ENCODE results near the gene PLXNA2. TPM values are rescaled to one million over a fixed set of nuclear protein-coding genes. Genes with fewer than 3 reads are reported as not detected.

The PLXNA2 gene
- total RNA-seq, 2 experiments from 2014 or later: 0.23 TPM; not detected in 1

DNA sequence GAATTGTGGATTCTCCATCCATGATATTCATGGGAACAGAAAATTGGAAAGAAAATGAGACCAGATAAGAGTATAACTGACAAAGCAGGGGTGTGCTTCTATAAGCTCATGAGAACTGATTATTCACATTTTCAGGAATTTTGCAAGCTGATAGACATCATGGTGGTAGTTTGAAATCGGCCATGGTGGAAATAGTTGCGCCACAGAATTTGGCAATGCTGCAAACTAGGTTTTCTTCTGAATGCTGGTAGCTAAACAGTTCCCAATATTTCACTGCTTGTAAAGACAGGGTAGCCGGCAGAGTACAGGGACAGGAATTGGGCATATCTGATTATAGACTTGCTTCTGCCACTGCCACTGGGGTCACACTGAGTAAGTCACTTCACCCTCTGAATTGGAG, 151.1 kb downstream of the PLXNA2 start:
- no peaks in the 10 kb centered on the region for H4K20me1 ChIP-seq (ENCODE audit: insufficient read depth, low read length)
- H3K9me2 ChIP-seq (ENCODE audit: insufficient read depth, low read length): no peaks in the 10 kb centered on the region
- no peak overlapping the region for H3K4me3 ChIP-seq (ENCODE audit: low read depth, low read length, poor library complexity, severe bottlenecking)
- no peaks in the 10 kb centered on the region for H3K9me3 ChIP-seq (ENCODE audit: low read length)
- intact Hi-C loops (cut with micrococcal nuclease; ENCODE audit: unreplicated experiment): no loop called here
- DNase-seq (ENCODE audit: low spot score): no peak
- POLR2A ChIA-PET: no interaction called here
- no peak overlapping the region for H2AFZ ChIP-seq (ENCODE audit: low read length)
- no peaks in the 10 kb centered on the region for H3K4me1 ChIP-seq (ENCODE audit: insufficient read depth, low read length, poor library complexity, severe bottlenecking)
- H3K27ac ChIP-seq (ENCODE audit: low read depth, low read length, poor library complexity, severe bottlenecking): no peak overlapping the region
- no TSS peak for BruUV-seq (replicated peaks)
- no peaks in the 10 kb centered on the region for H3K36me3 ChIP-seq (ENCODE audit: insufficient read depth, low read length)
- CTCF ChIA-PET (ENCODE audit: unreplicated experiment): interaction anchor here (0.5 kb wide), 1 partner anchor 30 kb away, joined by 3 read pairs; no protein-coding TSS in a partner anchor
- no peaks in the 10 kb centered on the region for H3K79me2 ChIP-seq (ENCODE audit: insufficient read depth, low read depth, low read length)
- no peak for TF ChIP-seq EZH2phosphoT487 (IDR thresholded peaks at IDR 0.05; ENCODE audit: borderline replicate concordance, low read depth, low read length)
- TF ChIP-seq, protein P1, sequence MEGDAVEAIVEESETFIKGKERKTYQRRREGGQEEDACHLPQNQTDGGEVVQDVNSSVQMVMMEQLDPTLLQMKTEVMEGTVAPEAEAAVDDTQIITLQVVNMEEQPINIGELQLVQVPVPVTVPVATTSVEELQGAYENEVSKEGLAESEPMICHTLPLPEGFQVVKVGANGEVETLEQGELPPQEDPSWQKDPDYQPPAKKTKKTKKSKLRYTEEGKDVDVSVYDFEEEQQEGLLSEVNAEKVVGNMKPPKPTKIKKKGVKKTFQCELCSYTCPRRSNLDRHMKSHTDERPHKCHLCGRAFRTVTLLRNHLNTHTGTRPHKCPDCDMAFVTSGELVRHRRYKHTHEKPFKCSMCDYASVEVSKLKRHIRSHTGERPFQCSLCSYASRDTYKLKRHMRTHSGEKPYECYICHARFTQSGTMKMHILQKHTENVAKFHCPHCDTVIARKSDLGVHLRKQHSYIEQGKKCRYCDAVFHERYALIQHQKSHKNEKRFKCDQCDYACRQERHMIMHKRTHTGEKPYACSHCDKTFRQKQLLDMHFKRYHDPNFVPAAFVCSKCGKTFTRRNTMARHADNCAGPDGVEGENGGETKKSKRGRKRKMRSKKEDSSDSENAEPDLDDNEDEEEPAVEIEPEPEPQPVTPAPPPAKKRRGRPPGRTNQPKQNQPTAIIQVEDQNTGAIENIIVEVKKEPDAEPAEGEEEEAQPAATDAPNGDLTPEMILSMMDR (conservative IDR thresholded peaks at IDR 0.05; ENCODE audit: low read length): no peak
- no peak overlapping the region for H3K4me2 ChIP-seq (ENCODE audit: low read length)

DNA sequence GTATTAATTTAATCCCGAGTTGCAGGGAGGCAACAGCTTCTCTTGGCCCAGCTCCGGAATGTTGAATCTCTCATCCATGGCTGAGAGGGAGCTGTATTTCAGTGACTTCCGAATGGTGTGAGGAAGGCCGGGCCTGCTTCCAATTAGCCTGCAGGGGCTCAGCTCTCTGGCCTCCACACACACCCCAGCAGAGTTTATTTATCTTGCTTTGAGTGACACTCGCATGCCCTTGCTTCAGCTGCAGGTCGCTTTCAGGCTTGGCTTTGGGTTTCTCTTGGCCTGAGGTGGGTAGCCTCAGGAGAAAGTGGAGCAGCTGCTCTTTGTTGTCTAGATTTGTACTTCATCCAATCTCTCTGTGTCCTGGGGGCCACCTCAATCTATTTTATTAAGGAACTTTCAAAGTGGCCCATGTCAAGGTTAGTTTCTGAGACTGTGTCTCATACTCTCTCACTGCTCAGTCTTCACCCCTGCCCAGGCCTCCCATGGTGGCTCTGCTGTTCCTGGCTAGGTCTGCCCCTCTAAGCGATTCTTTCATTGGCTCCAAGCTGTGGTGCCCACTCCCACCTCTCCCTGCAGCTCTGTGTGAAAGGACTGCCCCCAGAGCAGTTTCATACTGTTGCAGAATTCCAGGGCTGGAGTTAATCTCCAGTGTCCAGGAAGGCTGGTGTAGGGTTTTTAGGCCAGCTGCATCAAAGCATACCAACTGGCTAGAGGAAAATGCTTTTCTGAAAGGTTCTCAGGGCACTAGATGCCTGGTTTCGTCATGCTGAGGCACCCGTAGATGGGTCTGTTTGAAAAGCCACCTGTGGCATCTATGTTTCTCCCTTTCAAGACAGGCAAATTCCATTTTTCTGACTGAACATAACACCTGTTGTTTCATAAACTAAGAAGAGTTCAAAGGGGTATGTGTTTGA, 153.5 kb downstream of the PLXNA2 start:
- H3K4me1 ChIP-seq (ENCODE audit: insufficient read depth, low read length, poor library complexity, severe bottlenecking): no peaks in the 10 kb centered on the region
- intact Hi-C loops (cut with micrococcal nuclease; ENCODE audit: unreplicated experiment): no loop called here
- no peak overlapping the region for H2AFZ ChIP-seq (ENCODE audit: low read length)
- CTCF ChIA-PET (ENCODE audit: unreplicated experiment): no interaction called here
- H3K79me2 ChIP-seq (ENCODE audit: insufficient read depth, low read depth, low read length): no peaks in the 10 kb centered on the region
- no peak overlapping the region for H3K27ac ChIP-seq (ENCODE audit: low read depth, low read length, poor library complexity, severe bottlenecking)
- POLR2A ChIA-PET: interaction anchor here (0.5 to 0.6 kb wide), 2 partner anchors 116 to 627 kb away, joined by 3 read pairs; no protein-coding TSS in a partner anchor
- H3K9me2 ChIP-seq (ENCODE audit: insufficient read depth, low read length): no peaks in the 10 kb centered on the region
- no peak overlapping the region for H3K4me3 ChIP-seq (ENCODE audit: low read depth, low read length, poor library complexity, severe bottlenecking)
- TF ChIP-seq EZH2phosphoT487 (IDR thresholded peaks at IDR 0.05; ENCODE audit: borderline replicate concordance, low read depth, low read length): no peak
- TF ChIP-seq, protein P1 (conservative IDR thresholded peaks at IDR 0.05; ENCODE audit: low read length): no peak
- no peak overlapping the region for H3K4me2 ChIP-seq (ENCODE audit: low read length)
- no peaks in the 10 kb centered on the region for H4K20me1 ChIP-seq (ENCODE audit: insufficient read depth, low read length)
- H3K9me3 ChIP-seq (ENCODE audit: low read length): no peaks in the 10 kb centered on the region
- no peak for DNase-seq (ENCODE audit: low spot score)
- H3K36me3 ChIP-seq (ENCODE audit: insufficient read depth, low read length): no peaks in the 10 kb centered on the region
- BruUV-seq (replicated peaks): no TSS peak

Data from OCI-LY7 (cell line).